MCF 10A (cell line): ENCODE measurements around the gene CILP2. TPM values are rescaled to one million over a fixed set of nuclear protein-coding genes. Genes with fewer than 3 reads are reported as not detected.

Experiments used
- BruUV-seq: library from RNA; stranded (reverse); fragments of 400-500 nt; replicated peaks from 2 replicates; lab custom pipeline; 2021; lab: Mats Ljungman, UMichigan
- CTCF ChIA-PET: fragments of 300-600 bp; sonication (Branson Sonifier 250); formaldehyde crosslinking; extraction: SDS; loops from one replicate; lab custom pipeline; 2021; ENCODE audit warnings: antibody characterized with exemption, inconsistent platforms; lab: Yijun Ruan, JAX
- POLR2A ChIA-PET: fragments of 300-600, 350-650 bp; sonication (Branson Sonifier 250); formaldehyde crosslinking; extraction: SDS; loops from one replicate; lab custom pipeline; 2020; ENCODE audit warnings: antibody characterized with exemption, inconsistent platforms; lab: Yijun Ruan, JAX
- DNase-seq: peaks from one replicate; pipeline ENCODE4 v3.0.0-alpha.2; 2018; ENCODE audit not compliant: unreplicated experiment
- H3K27ac Mint-ChIP-seq: one replicate; pipeline ENCODE4 v1.8.0; 2022; ENCODE audit warnings: mild to moderate bottlenecking, low read depth, mixed read lengths; ENCODE audit not compliant: unreplicated experiment
- H3K27me3 Mint-ChIP-seq: one replicate; pipeline ENCODE4 v1.8.0; 2022; ENCODE audit warnings: mixed read lengths; ENCODE audit not compliant: insufficient read depth, unreplicated experiment
- H3K36me3 Mint-ChIP-seq: one replicate; pipeline ENCODE4 v1.8.0; 2022; ENCODE audit warnings: mild to moderate bottlenecking, moderate library complexity, mixed read lengths; ENCODE audit not compliant: insufficient read depth, unreplicated experiment
- H3K4me1 Mint-ChIP-seq: one replicate; pipeline ENCODE4 v1.8.0; 2022; ENCODE audit warnings: mixed read lengths; ENCODE audit not compliant: insufficient read depth, unreplicated experiment
- H3K4me3 Mint-ChIP-seq: one replicate; pipeline ENCODE4 v1.8.0; 2022; ENCODE audit warnings: mild to moderate bottlenecking, moderate library complexity, mixed read lengths; ENCODE audit not compliant: unreplicated experiment
- H3K9me3 Mint-ChIP-seq: one replicate; pipeline ENCODE4 v1.8.0; 2022; ENCODE audit warnings: mixed read lengths; ENCODE audit not compliant: unreplicated experiment
- intact Hi-C: fragments of 100-400 bp; cut with micrococcal nuclease; formaldehyde crosslinking; loops from 2 replicates; pipeline ENCODE4 v1.14.1; 2022
- total RNA-seq: library from RNA; stranded (reverse); gene quantifications from 2 replicates; pipeline ENCODE4 v1.2.3, GENCODE V29; 2022
- TF ChIP-seq, protein P1 (sequence below): fragments of 200-600 bp; IDR thresholded peaks from one replicate; pipeline ENCODE4 v1.8.0; 2022; ENCODE audit warnings: antibody characterized with exemption, mild to moderate bottlenecking; ENCODE audit not compliant: unreplicated experiment

Gene CILP2
- total RNA-seq, 1 experiment from 2014 or later: 0.12 TPM

- POLR2A ChIA-PET: interaction anchor here (0.6 to 2.4 kb wide), 9 partner anchors 17 to 431 kb away, joined by 3 to 10 read pairs (median 3); partner anchors contain the start of genes NDUFA13 and TSSK6
- CTCF ChIA-PET: interaction anchor here (0.6 to 8.1 kb wide), 44 partner anchors 11 to 743 kb away, joined by 3 to 107 read pairs (median 6); partner anchors contain the start of genes ATP13A1, GMIP, LPAR2 and NDUFA13
- Mint-ChIP-seq H3K4me3 (no peak overlapping the region), H3K36me3 (peaks cover 26% of the 10 kb centered on the region), H3K27ac (no peak overlapping the region), H3K27me3 (no peaks in the 10 kb centered on the region), H3K4me1 (peaks cover 11% of the 10 kb centered on the region), H3K9me3 (no peaks in the 10 kb centered on the region)
- intact Hi-C loops: loop anchor here (1.0 to 5.0 kb wide), 2 partner anchors 111 to 424 kb away; no protein-coding TSS in a partner anchor
- no TSS peak for BruUV-seq
- no peak for DNase-seq
- TF ChIP-seq, protein P1, sequence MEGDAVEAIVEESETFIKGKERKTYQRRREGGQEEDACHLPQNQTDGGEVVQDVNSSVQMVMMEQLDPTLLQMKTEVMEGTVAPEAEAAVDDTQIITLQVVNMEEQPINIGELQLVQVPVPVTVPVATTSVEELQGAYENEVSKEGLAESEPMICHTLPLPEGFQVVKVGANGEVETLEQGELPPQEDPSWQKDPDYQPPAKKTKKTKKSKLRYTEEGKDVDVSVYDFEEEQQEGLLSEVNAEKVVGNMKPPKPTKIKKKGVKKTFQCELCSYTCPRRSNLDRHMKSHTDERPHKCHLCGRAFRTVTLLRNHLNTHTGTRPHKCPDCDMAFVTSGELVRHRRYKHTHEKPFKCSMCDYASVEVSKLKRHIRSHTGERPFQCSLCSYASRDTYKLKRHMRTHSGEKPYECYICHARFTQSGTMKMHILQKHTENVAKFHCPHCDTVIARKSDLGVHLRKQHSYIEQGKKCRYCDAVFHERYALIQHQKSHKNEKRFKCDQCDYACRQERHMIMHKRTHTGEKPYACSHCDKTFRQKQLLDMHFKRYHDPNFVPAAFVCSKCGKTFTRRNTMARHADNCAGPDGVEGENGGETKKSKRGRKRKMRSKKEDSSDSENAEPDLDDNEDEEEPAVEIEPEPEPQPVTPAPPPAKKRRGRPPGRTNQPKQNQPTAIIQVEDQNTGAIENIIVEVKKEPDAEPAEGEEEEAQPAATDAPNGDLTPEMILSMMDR: no peak
Observed at GRCh38 chr19:19532806-19533701, 5.0 kb upstream of the CILP2 start.

GRCh38 chr19:19533841-19534240, 4.2 kb upstream of the CILP2 start:
- BruUV-seq: TSS peak; percentile 11

GRCh38 chr19:19534556-19535265, 3.4 kb upstream of the CILP2 start:
- H3K27me3 Mint-ChIP-seq: no peaks in the 10 kb centered on the region
- ChIA-PET POLR2A (interaction anchor here (0.5 kb wide), 1 partner anchor 180 kb away, joined by 3 read pairs; no protein-coding TSS in a partner anchor), CTCF (interaction anchor here (0.7 to 8.1 kb wide), 4 partner anchors 18 to 110 kb away, joined by 3 to 107 read pairs (median 6); partner anchors contain the start of gene GMIP)
- no peaks in the 10 kb centered on the region for H3K9me3 Mint-ChIP-seq
- H3K27ac Mint-ChIP-seq: no peak overlapping the region
- intact Hi-C loops: loop anchor here (5.0 kb wide), 1 partner anchor 423 kb away; no protein-coding TSS in a partner anchor
- no TSS peak for BruUV-seq
- DNase-seq: no peak
- TF ChIP-seq, protein P1: no peak
- H3K4me1 Mint-ChIP-seq: peaks cover 7% of the 10 kb centered on the region
- peaks cover 10% of the 10 kb centered on the region for H3K36me3 Mint-ChIP-seq
- H3K4me3 Mint-ChIP-seq: no peak overlapping the region

More at GRCh38 chr19:19533841-19534240, 4.2 kb upstream of the CILP2 start:
- intact Hi-C loops: loop anchor here (5.0 kb wide), 1 partner anchor 423 kb away; no protein-coding TSS in a partner anchor
- no peak overlapping the region for H3K27ac Mint-ChIP-seq
- POLR2A ChIA-PET: interaction anchor here (0.6 kb wide), 1 partner anchor 431 kb away, joined by 3 read pairs; no protein-coding TSS in a partner anchor
- no peak for DNase-seq
- no peaks in the 10 kb centered on the region for H3K27me3 Mint-ChIP-seq
- peaks cover 11% of the 10 kb centered on the region for H3K4me1 Mint-ChIP-seq
- peaks cover 19% of the 10 kb centered on the region for H3K36me3 Mint-ChIP-seq
- TF ChIP-seq, protein P1: no peak
- CTCF ChIA-PET: interaction anchor here (1.7 to 8.1 kb wide), 3 partner anchors 70 to 116 kb away, joined by 4 to 107 read pairs (median 55); partner anchors contain the start of gene GMIP
- no peak overlapping the region for H3K4me3 Mint-ChIP-seq
- H3K9me3 Mint-ChIP-seq: no peaks in the 10 kb centered on the region
